HL-60 (cell line): ENCODE measurements around the gene TARS1.

Source experiments
- GABPA ChIP-seq: IDR thresholded peaks from 2 replicates; pipeline ENCODE4 v1.6.1; 2012; ENCODE audit warnings: low read depth
- POLR2AphosphoS5 ChIP-seq: IDR thresholded peaks from 2 replicates; pipeline ENCODE4 v1.6.1; 2012; ENCODE audit warnings: low read depth
- SPI1 ChIP-seq: IDR thresholded peaks from 2 replicates; pipeline ENCODE4 v1.6.1; 2012; ENCODE audit warnings: low read depth, mild to moderate bottlenecking, borderline replicate concordance
- TF ChIP-seq, protein P1 (sequence below): IDR thresholded peaks from one replicate; pipeline ENCODE4 v1.5.1; 2011; ENCODE audit warnings: low read length, control low read depth, inconsistent platforms; ENCODE audit not compliant: insufficient read depth
- TF ChIP-seq, protein P2 (sequence below): IDR thresholded peaks from 2 replicates; pipeline ENCODE4 v1.6.1; 2012; ENCODE audit warnings: low read depth; ENCODE audit not compliant: insufficient replicate concordance

DNA sequence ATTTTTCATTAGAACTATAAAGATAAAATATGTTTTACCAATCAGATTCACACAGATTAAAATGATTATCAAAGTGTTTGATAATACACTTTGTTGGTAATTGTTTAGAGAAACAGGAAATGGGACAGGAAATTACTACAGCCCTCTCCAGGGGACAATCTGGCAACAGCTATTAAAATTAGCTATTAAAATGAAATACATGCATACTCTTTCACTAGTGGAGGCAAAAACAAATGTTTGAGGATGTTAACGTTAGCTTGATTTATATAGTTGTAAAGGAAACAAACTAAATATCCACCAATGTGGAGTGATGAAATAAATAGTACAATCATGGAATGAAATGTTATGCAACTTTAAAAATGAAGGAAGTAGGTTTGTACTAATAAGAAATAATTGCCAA, 53.7 kb downstream of the TARS1 start:
- TF ChIP-seq POLR2AphosphoS5 = no peak
- TF ChIP-seq, protein P1, sequence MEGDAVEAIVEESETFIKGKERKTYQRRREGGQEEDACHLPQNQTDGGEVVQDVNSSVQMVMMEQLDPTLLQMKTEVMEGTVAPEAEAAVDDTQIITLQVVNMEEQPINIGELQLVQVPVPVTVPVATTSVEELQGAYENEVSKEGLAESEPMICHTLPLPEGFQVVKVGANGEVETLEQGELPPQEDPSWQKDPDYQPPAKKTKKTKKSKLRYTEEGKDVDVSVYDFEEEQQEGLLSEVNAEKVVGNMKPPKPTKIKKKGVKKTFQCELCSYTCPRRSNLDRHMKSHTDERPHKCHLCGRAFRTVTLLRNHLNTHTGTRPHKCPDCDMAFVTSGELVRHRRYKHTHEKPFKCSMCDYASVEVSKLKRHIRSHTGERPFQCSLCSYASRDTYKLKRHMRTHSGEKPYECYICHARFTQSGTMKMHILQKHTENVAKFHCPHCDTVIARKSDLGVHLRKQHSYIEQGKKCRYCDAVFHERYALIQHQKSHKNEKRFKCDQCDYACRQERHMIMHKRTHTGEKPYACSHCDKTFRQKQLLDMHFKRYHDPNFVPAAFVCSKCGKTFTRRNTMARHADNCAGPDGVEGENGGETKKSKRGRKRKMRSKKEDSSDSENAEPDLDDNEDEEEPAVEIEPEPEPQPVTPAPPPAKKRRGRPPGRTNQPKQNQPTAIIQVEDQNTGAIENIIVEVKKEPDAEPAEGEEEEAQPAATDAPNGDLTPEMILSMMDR = no peak
- TF ChIP-seq, protein P2, sequence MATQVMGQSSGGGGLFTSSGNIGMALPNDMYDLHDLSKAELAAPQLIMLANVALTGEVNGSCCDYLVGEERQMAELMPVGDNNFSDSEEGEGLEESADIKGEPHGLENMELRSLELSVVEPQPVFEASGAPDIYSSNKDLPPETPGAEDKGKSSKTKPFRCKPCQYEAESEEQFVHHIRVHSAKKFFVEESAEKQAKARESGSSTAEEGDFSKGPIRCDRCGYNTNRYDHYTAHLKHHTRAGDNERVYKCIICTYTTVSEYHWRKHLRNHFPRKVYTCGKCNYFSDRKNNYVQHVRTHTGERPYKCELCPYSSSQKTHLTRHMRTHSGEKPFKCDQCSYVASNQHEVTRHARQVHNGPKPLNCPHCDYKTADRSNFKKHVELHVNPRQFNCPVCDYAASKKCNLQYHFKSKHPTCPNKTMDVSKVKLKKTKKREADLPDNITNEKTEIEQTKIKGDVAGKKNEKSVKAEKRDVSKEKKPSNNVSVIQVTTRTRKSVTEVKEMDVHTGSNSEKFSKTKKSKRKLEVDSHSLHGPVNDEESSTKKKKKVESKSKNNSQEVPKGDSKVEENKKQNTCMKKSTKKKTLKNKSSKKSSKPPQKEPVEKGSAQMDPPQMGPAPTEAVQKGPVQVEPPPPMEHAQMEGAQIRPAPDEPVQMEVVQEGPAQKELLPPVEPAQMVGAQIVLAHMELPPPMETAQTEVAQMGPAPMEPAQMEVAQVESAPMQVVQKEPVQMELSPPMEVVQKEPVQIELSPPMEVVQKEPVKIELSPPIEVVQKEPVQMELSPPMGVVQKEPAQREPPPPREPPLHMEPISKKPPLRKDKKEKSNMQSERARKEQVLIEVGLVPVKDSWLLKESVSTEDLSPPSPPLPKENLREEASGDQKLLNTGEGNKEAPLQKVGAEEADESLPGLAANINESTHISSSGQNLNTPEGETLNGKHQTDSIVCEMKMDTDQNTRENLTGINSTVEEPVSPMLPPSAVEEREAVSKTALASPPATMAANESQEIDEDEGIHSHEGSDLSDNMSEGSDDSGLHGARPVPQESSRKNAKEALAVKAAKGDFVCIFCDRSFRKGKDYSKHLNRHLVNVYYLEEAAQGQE = no peak
- TF ChIP-seq SPI1 = no peak
- no peak for TF ChIP-seq GABPA
